Lower lobe of right lung (tissue), 2 donors: Measurements from ENCODE around the gene BCL11A. TPM values are rescaled to one million over a fixed set of nuclear protein-coding genes. Genes with fewer than 3 reads are reported as not detected.

Experiments
- ATAC-seq, 2 donors: fragments of 200-7000 bp; cut with Tn5 transposase; one replicate each; pipeline ENCODE4 v1.9.1; 2020 to 2022; ENCODE audit warnings: mild to moderate bottlenecking in 2 of 2, moderate library complexity in 2 of 2
- DNase-seq: peaks from one replicate; pipeline ENCODE4 v3.0.0-alpha.2; 2020
- H3K27ac ChIP-seq: fragments of 200-600 bp; one replicate; pipeline ENCODE4 v1.8.0; 2022
- H3K27me3 ChIP-seq: fragments of 200-600 bp; one replicate; pipeline ENCODE4 v1.8.0; 2022; ENCODE audit warnings: low read depth
- H3K36me3 ChIP-seq: fragments of 200-600 bp; one replicate; pipeline ENCODE4 v1.8.0; 2022; ENCODE audit warnings: mild to moderate bottlenecking
- H3K4me1 ChIP-seq: fragments of 200-600 bp; one replicate; pipeline ENCODE4 v1.8.0; 2022
- H3K4me3 ChIP-seq: fragments of 200-600 bp; one replicate; pipeline ENCODE4 v1.8.0; 2022; ENCODE audit warnings: mild to moderate bottlenecking
- H3K9me3 ChIP-seq: fragments of 200-600 bp; one replicate; pipeline ENCODE4 v1.8.0; 2022
- CTCF ChIP-seq: fragments of 200-600 bp; IDR thresholded peaks from one replicate; pipeline ENCODE4 v1.8.0; 2022; ENCODE audit warnings: antibody characterized with exemption, mild to moderate bottlenecking
- intact Hi-C: fragments of 100-400 bp; cut with DNase I; formaldehyde crosslinking; loops from one replicate; pipeline ENCODE4 v1.11.0; 2022
- total RNA-seq: library from RNA; stranded (reverse); fragmentation: NEBNext Ultra II Directional; extraction: Animal tissue kit (Norgen Biotek cat#: 25700); gene quantifications from one replicate; pipeline ENCODE4 v1.2.1, GENCODE V29; 2021
- donor health status: DM: no; HTN: yes; CAD: no; lungs with severe emphysema.

Gene BCL11A
- total RNA-seq, 1 donor from 2014 or later, result 9.7 TPM

DNA sequence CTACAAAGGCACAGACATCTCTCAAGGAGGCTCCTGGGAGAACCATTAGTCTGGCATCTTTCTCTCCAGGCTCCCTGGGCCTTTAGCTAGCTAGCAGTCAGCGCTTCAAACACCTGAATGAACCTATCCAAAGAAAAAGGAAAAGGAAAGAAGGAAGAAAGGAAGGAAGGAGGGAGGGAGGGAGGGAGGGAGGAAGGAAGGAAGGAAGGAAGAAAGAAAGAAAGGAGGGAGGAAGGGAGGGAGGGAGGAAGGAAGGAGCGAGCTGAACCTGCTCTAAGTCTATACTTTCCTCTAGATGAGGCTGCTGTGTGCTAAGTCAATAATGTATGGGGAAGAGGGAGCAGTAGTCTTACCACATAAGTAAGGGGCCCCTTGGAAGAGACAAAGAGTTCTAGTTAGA, 5.1 kb upstream of the BCL11A start:
- H3K36me3 ChIP-seq, result no peaks in the 10 kb centered on the region
- H3K4me3 ChIP-seq, result no peak overlapping the region
- no peaks in the 10 kb centered on the region for H3K9me3 ChIP-seq
- ATAC-seq, result no peak
- no peak for DNase-seq
- peaks cover 41% of the 10 kb centered on the region for H3K4me1 ChIP-seq
- TF ChIP-seq CTCF, result no peak
- no peak overlapping the region for H3K27ac ChIP-seq
- H3K27me3 ChIP-seq, result peaks cover 49% of the 10 kb centered on the region
- intact Hi-C loops, result no loop called here

GRCh38 chr2:60557486-60557864, 4.0 kb upstream of the BCL11A start:
- intact Hi-C loops, result no loop called here
- H3K4me3 ChIP-seq, result peak overlapping the region; percentile 28
- ATAC-seq (no peak), DNase-seq (no peak)
- peaks cover 47% of the 10 kb centered on the region for H3K4me1 ChIP-seq
- no peak overlapping the region for H3K27ac ChIP-seq
- no peaks in the 10 kb centered on the region for H3K36me3 ChIP-seq
- TF ChIP-seq CTCF, result no peak
- H3K27me3 ChIP-seq, result peaks cover 56% of the 10 kb centered on the region
- H3K9me3 ChIP-seq, result no peaks in the 10 kb centered on the region

GRCh38 chr2:60556576-60557485, 3.4 kb upstream of the BCL11A start:
- no peak for DNase-seq
- intact Hi-C loops, result no loop called here
- peaks cover 62% of the 10 kb centered on the region for H3K27me3 ChIP-seq
- ATAC-seq, result no peak
- no peaks in the 10 kb centered on the region for H3K36me3 ChIP-seq
- H3K27ac ChIP-seq, result no peak overlapping the region
- no peak for TF ChIP-seq CTCF
- peaks cover 54% of the 10 kb centered on the region for H3K4me1 ChIP-seq
- peak overlapping the region; percentile 28 for H3K4me3 ChIP-seq
- no peaks in the 10 kb centered on the region for H3K9me3 ChIP-seq

DNA sequence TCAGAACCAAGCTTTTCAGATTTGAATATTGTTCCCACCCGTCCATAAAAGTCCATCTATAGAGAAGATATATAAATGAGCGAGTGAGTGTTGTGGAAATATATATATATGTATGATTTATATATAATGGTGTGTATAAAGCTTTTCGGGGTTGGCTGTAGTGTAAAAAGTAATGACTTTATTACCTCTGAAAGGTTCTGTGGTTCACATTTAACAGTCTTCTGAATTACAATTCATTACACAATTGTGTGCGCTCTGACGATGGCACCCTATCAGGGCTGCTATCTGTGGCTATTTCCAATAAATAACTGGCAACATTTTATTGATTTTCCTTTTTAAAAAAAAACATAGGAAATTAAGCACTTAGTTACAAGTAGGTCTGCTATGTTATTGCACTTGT, 2.7 kb upstream of the BCL11A start:
- Histone ChIP-seq H3K27me3 (peaks cover 69% of the 10 kb centered on the region), H3K27ac (no peak overlapping the region), H3K4me3 (no peak overlapping the region), H3K4me1 (peaks cover 58% of the 10 kb centered on the region), H3K9me3 (no peaks in the 10 kb centered on the region), H3K36me3 (no peaks in the 10 kb centered on the region)
- ATAC-seq, result no peak
- no peak for TF ChIP-seq CTCF
- DNase-seq, result no peak
- intact Hi-C loops, result no loop called here

GRCh38 chr2:60555783-60556139, 2.3 kb upstream of the BCL11A start:
- no peaks in the 10 kb centered on the region for H3K9me3 ChIP-seq
- no peak for TF ChIP-seq CTCF
- H3K27ac ChIP-seq, result no peak overlapping the region
- peak overlapping the region; percentile 64 for H3K4me3 ChIP-seq
- H3K27me3 ChIP-seq, result peaks cover 73% of the 10 kb centered on the region
- no peak for ATAC-seq
- no peaks in the 10 kb centered on the region for H3K36me3 ChIP-seq
- no peak for DNase-seq
- peaks cover 62% of the 10 kb centered on the region for H3K4me1 ChIP-seq
- intact Hi-C loops, result no loop called here
